Vagina (tissue), 2 donors: ENCODE results near the gene ALX1.

Experiments used
- CTCF ChIP-seq, 3 experiments: fragments of 450-650 bp in 2 of 3; fragments of 200-600 bp in 1 of 3; sonication (generic) in 1 of 3; IDR thresholded peaks; one replicate each; pipeline ENCODE4 v1.5.1; 2017 to 2019; ENCODE audit warnings: antibody characterized with exemption in 3 of 3, mild to moderate bottlenecking in 2 of 3, moderate library complexity in 2 of 3
- POLR2AphosphoS5 ChIP-seq, 2 donors: sonication (generic); formaldehyde crosslinking; IDR thresholded peaks; one replicate each; pipeline ENCODE4 v1.9.0; 2017; ENCODE audit warnings: antibody characterized with exemption in 2 of 2, mild to moderate bottlenecking in 2 of 2, low read depth in 1 of 2; ENCODE audit not compliant: insufficient read depth in 1 of 2

DNA sequence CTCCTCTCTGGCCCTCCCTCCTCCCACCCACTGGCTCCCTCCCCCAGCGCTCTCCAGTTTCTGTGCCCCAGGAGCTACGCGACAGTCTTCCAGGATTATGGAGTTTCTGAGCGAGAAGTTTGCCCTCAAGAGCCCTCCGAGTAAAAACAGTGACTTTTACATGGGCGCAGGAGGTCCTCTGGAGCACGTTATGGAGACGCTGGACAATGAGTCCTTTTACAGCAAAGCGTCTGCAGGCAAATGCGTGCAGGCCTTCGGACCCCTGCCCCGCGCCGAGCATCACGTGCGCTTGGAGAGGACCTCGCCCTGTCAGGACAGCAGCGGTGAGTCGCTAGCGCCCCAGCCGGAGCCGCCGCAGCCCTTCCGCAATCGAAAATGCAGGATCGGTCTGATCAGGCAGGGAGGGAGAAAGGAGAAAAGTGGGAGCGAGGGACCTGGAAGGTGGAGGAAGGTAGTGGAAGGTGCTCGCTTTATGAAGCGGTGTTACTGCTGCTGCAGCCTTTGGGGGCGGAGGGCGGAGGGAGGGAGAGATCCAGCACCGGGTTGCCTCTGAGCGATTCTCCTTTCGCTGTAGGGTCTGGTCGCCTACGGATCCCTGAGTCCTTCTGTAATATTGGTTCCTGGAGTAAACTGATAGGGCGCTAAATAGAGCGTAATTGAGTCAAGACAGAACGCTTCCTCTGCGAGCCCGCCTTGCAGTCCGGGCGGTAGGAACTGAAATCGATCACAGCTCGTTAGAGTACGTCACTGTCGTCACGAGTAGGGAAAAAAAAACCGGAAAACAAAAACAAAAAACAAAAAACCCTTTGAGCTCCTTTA lies at the start of gene ALX1:
- no peak for TF ChIP-seq CTCF (IDR thresholded peaks at IDR 0.05)
- no peak for TF ChIP-seq POLR2AphosphoS5 (IDR thresholded peaks at IDR 0.05; ENCODE audit: insufficient read depth in 1 of 2, low read depth in 1 of 2)
